OCI-LY3 (cell line): ENCODE data around the gene GAB1.

Source experiments
- H2AFZ ChIP-seq: fragments of 200-600, 300-600 bp; shearing (Covaris generic); 2 replicates; pipeline ENCODE4 v1.6.0; 2014; ENCODE audit warnings: antibody characterized with exemption, low read depth, low read length
- H3K27ac ChIP-seq: fragments of 200-600, 300-600 bp; sonication (generic); 2 replicates; pipeline ENCODE4 v1.5.1; 2014; ENCODE audit warnings: mild to moderate bottlenecking, low read length, moderate library complexity, mixed read lengths
- H3K27me3 ChIP-seq: fragments of 200-600, 300-600 bp; sonication (generic); 2 replicates; pipeline ENCODE4 v1.6.1; 2014; ENCODE audit warnings: low read depth, low read length, mixed read lengths
- H3K36me3 ChIP-seq: fragments of 200-600, 300-600 bp; sonication (generic); replicated peaks from 2 replicates; pipeline ENCODE3; 2014; ENCODE audit warnings: low read depth, low read length, mixed read lengths
- H3K4me1 ChIP-seq: fragments of 300-600, 200-600 bp; sonication (generic); 2 replicates; pipeline ENCODE4 v1.6.1; 2014; ENCODE audit warnings: low read length, mixed read lengths
- H3K4me2 ChIP-seq: fragments of 200-600, 300-600 bp; sonication (generic); 2 replicates; pipeline ENCODE4 v1.6.1; 2014; ENCODE audit warnings: low read length, mixed read lengths
- H3K4me3 ChIP-seq: fragments of 300-600, 200-600 bp; sonication (generic); 2 replicates; pipeline ENCODE4 v1.5.1; 2014; ENCODE audit warnings: antibody characterized with exemption, mild to moderate bottlenecking, low read length, moderate library complexity
- H3K79me2 ChIP-seq: fragments of 300-600, 200-600 bp; shearing (Covaris generic); 2 replicates; pipeline ENCODE4 v1.6.1; 2014; ENCODE audit warnings: mild to moderate bottlenecking, low read length, mixed read lengths
- H3K9ac ChIP-seq: fragments of 300-600, 200-600 bp; shearing (Covaris generic); 2 replicates; pipeline ENCODE4 v1.6.0; 2014; ENCODE audit warnings: mild to moderate bottlenecking, low read length, moderate library complexity
- H3K9me3 ChIP-seq: fragments of 200-600, 300-600 bp; shearing (Covaris generic); 2 replicates; pipeline ENCODE4 v1.6.1; 2014; ENCODE audit warnings: low read length, mixed read lengths; ENCODE audit not compliant: insufficient read depth
- H4K20me1 ChIP-seq: fragments of 200-600, 300-600 bp; sonication (generic); 2 replicates; pipeline ENCODE4 v1.6.1; 2016; ENCODE audit warnings: low read length, mixed read lengths; ENCODE audit not compliant: insufficient read depth
- CTCF ChIP-seq: fragments of 200-600, 300-600 bp; sonication (generic); IDR thresholded peaks from 2 replicates; pipeline ENCODE4 v1.5.1; 2014; ENCODE audit warnings: antibody characterized with exemption, low read length, low read depth
- EZH2phosphoT487 ChIP-seq: fragments of 200-600 bp; shearing (Covaris generic); IDR thresholded peaks from 2 replicates; pipeline ENCODE4 v1.6.1; 2018; ENCODE audit warnings: antibody characterized with exemption, mixed run types, low read depth

The GAB1 gene

GRCh38 chr4:143403553-143403820 is 66.8 kb downstream of the GAB1 start:
- peaks cover 62% of the 10 kb centered on the region for H3K4me1 ChIP-seq
- peak overlapping the region; percentile 81 for H3K4me2 ChIP-seq
- H2AFZ ChIP-seq: no peak overlapping the region; the same call in 1 of the 2 replicates
- no peaks in the 10 kb centered on the region for H3K27me3 ChIP-seq
- TF ChIP-seq EZH2phosphoT487 (no peak), CTCF (no peak)
- peaks cover 82% of the 10 kb centered on the region for H3K79me2 ChIP-seq
- H3K36me3 ChIP-seq: no peaks in the 10 kb centered on the region
- H4K20me1 ChIP-seq: 0 out of 2 replicates have a peak, but pooled peaks cover 7% of the 10 kb centered on the region
- peak overlapping the region; percentile 44 for H3K9ac ChIP-seq
- H3K9me3 ChIP-seq: no peaks in the 10 kb centered on the region
- H3K4me3 ChIP-seq: peak overlapping the region; percentile 60
- H3K27ac ChIP-seq: peak overlapping the region; percentile 53

GRCh38 chr4:143404555-143404954 is 67.9 kb downstream of the GAB1 start:
- no peak overlapping the region for H3K9ac ChIP-seq
- H3K9me3 ChIP-seq: no peaks in the 10 kb centered on the region
- H2AFZ ChIP-seq: no peak overlapping the region
- H3K79me2 ChIP-seq: peaks cover 90% of the 10 kb centered on the region
- peaks cover 52% of the 10 kb centered on the region for H3K4me1 ChIP-seq
- H4K20me1 ChIP-seq: 0 out of 2 replicates have a peak, but pooled peaks cover 7% of the 10 kb centered on the region
- peak overlapping the region; percentile 81 for H3K4me2 ChIP-seq
- TF ChIP-seq EZH2phosphoT487: no peak
- TF ChIP-seq CTCF: no peak
- no peaks in the 10 kb centered on the region for H3K36me3 ChIP-seq
- H3K27ac ChIP-seq: no peak overlapping the region; the same call in 1 of the 2 replicates
- H3K4me3 ChIP-seq: peak overlapping the region; percentile 8; the same call in 1 of the 2 replicates
- H3K27me3 ChIP-seq: no peaks in the 10 kb centered on the region

- Histone ChIP-seq H3K36me3 (no peaks in the 10 kb centered on the region), H3K4me2 (peak overlapping the region; percentile 81), H4K20me1 (0 out of 2 replicates have a peak, but pooled peaks cover 7% of the 10 kb centered on the region), H3K79me2 (peaks cover 90% of the 10 kb centered on the region), H2AFZ (no peak overlapping the region), H3K4me1 (peaks cover 51% of the 10 kb centered on the region), H3K9me3 (no peaks in the 10 kb centered on the region), H3K4me3 (peak overlapping the region; percentile 8; the same call in 1 of the 2 replicates), H3K27ac (peak overlapping the region; percentile 10; the same call in 1 of the 2 replicates), H3K27me3 (no peaks in the 10 kb centered on the region), H3K9ac (no peak overlapping the region)
- TF ChIP-seq CTCF (no peak), EZH2phosphoT487 (no peak)
These were observed 68.5 kb downstream of the GAB1 start for GRCh38 chr4:143405075-143405730.

GRCh38 chr4:143406523-143406922 is 69.8 kb downstream of the GAB1 start:
- Histone ChIP-seq H3K4me2 (0 out of 2 replicates have a peak overlapping the region, but pooled peaks have one; percentile 0), H3K9ac (no peak overlapping the region), H3K27me3 (no peaks in the 10 kb centered on the region), H3K4me3 (no peak overlapping the region), H3K79me2 (peaks cover 97% of the 10 kb centered on the region), H3K9me3 (no peaks in the 10 kb centered on the region), H2AFZ (no peak overlapping the region), H3K36me3 (no peaks in the 10 kb centered on the region), H3K27ac (no peak overlapping the region), H3K4me1 (peaks cover 51% of the 10 kb centered on the region), H4K20me1 (peaks cover 15% of the 10 kb centered on the region; the same call in 1 of the 2 replicates)
- TF ChIP-seq CTCF (no peak), EZH2phosphoT487 (no peak)
